GM23248 (cell line): Measurements from ENCODE around the gene ING3.

Experiments
- EZH2 ChIP-seq: fragments of 200-600 bp; sonication (generic); IDR thresholded peaks from 2 replicates; pipeline ENCODE4 v1.6.1; 2018; ENCODE audit warnings: antibody characterized with exemption, mild to moderate bottlenecking; ENCODE audit not compliant: insufficient read depth, poor library complexity, severe bottlenecking
- EZH2phosphoT487 ChIP-seq: fragments of 200-600 bp; sonication (generic); IDR thresholded peaks from 2 replicates; pipeline ENCODE4 v1.6.1; 2018; ENCODE audit warnings: antibody characterized with exemption, moderate library complexity, mild to moderate bottlenecking, low read depth; ENCODE audit not compliant: insufficient read depth

DNA sequence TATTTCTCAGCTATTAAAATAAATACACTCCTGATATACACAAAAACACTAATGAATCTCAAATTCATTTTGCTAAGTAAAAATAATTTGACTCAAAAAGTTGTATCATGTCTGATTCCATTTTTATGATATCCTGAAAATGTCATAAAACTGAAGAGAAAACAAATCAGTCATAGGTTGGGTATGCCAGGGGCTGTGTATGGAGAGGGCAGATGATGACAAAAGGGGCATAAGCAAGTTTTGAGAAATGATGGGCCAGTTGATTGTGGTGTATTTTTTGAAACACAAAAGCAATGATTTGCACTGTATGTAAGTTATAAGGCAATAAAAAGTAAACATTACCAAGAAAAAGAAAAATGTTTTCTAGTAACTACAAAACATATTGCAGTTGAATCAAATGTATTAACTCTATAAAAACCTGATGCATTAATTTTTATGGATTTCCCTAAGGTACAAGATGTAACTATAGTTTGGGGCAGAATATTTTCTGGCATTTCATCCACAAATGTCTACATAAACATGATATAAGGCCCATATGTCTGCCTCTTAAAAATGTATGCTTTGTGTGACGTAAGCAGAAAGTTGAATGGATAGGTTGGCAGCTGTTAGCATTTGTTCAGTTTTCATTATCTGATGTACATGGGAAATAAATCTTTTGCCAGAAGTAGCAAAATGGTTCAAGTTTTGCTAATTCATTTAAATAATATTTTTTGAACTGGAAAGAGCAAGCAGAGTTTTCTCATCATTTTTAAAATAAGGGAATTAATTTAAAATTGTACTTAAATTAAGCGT is 35.1 kb upstream of the ING3 start:
- TF ChIP-seq EZH2 (no peak), EZH2phosphoT487 (no peak)
